HT-29 (cell line): ENCODE measurements around the gene RALGDS. TPM values are rescaled to one million over a fixed set of nuclear protein-coding genes. Genes with fewer than 3 reads are reported as not detected.

Experiments used
- DNase-seq: peaks from one replicate; pipeline ENCODE4 v3.0.0-alpha.2; 2015; ENCODE audit warnings: low spot score
- total RNA-seq: library from RNA; depleted of rRNA; stranded (reverse); fragments of >200 nt; shearing (Covaris generic); gene quantifications from 2 replicates; pipeline ENCODE4 v1.2.3, GENCODE V29; 2014

The RALGDS gene
- total RNA-seq, 1 experiment from 2014 or later, result 95.0 TPM

GRCh38 chr9:133151601-133152525 is 30.8 kb upstream of the RALGDS start:
- DNase-seq, result no peak

GRCh38 chr9:133151041-133151440 is 30.0 kb upstream of the RALGDS start:
- no peak for DNase-seq

- DNase-seq, result peak; percentile 94
These were observed 28.3 kb upstream of the RALGDS start for GRCh38 chr9:133149130-133150015.

- peak; percentile 51 for DNase-seq
These were observed 27.4 kb upstream of the RALGDS start for GRCh38 chr9:133148199-133149129.

GRCh38 chr9:133147412-133148198 is 26.6 kb upstream of the RALGDS start:
- peak; percentile 93 for DNase-seq

- no peak for DNase-seq
These were observed 25.8 kb upstream of the RALGDS start for GRCh38 chr9:133146746-133147411.

- no peak for DNase-seq
These were observed 24.1 kb upstream of the RALGDS start for GRCh38 chr9:133144904-133145851.

- DNase-seq, result peak; percentile 75
These were observed 23.3 kb upstream of the RALGDS start for GRCh38 chr9:133144142-133144903.

GRCh38 chr9:133143639-133144141 is 22.6 kb upstream of the RALGDS start:
- DNase-seq, result no peak

GRCh38 chr9:133142684-133143622 is 21.9 kb upstream of the RALGDS start:
- peak; percentile 47 for DNase-seq

- DNase-seq, result no peak
These were observed 21.0 kb upstream of the RALGDS start for GRCh38 chr9:133141833-133142595.

GRCh38 chr9:133140606-133141005 is 19.6 kb upstream of the RALGDS start:
- DNase-seq, result no peak

- no peak for DNase-seq
These were observed 19.1 kb upstream of the RALGDS start for GRCh38 chr9:133140174-133140505.

- DNase-seq, result no peak
These were observed 18.5 kb upstream of the RALGDS start for GRCh38 chr9:133139246-133140173.
